ENCODE data around the gene CISD3. TPM values are rescaled to one million over a fixed set of nuclear protein-coding genes. Genes with fewer than 3 reads are reported as not detected.

Gene CISD3
- total and polyA plus RNA-seq, 2 donors (not counting 1 experiment from before 2014, with no cell fraction given), result 5.0 to 11.3 TPM

- H3K27me3 Mint-ChIP-seq, result no peaks in the 10 kb centered on the region
- no peak for DNase-seq
- 85% methylated on average over 9 of the region's 9 CpGs for WGBS (ENCODE audit: insufficient coverage)
- H3K4me3 ChIP-seq (ENCODE audit: control extremely low read depth in 1 of 5, extremely low read depth in 1 of 5, insufficient read depth in 1 of 5, low read depth in 2 of 5, low read length in 4 of 5), result no peak overlapping the region
- no peak overlapping the region for H3K9ac ChIP-seq (ENCODE audit: low read length)
- H3K79me2 ChIP-seq (ENCODE audit: control insufficient read depth, insufficient read depth, low read length), result no peaks in the 10 kb centered on the region
- no peak overlapping the region for H3K4me3 Mint-ChIP-seq
- peak overlapping the region; percentile 42 for H3K27ac Mint-ChIP-seq
- no peaks in the 10 kb centered on the region for H3K27me3 ChIP-seq (replicated peaks in 1 of 4; ENCODE audit: control extremely low read depth in 1 of 4, control insufficient read depth in 3 of 4, insufficient read depth in 4 of 4, low read length in 3 of 4)
- no peaks in the 10 kb centered on the region for H3K36me3 ChIP-seq (replicated peaks in 1 of 2; ENCODE audit: control extremely low read depth in 1 of 2, control insufficient read depth in 1 of 2, extremely low read depth in 1 of 2, insufficient read depth in 2 of 2, low read length in 1 of 2)
- H3K4me2 ChIP-seq (replicated peaks; ENCODE audit: low read depth, low read length, poor library complexity, severe bottlenecking), result no peak overlapping the region
- peaks cover 7% of the 10 kb centered on the region for H4K20me1 ChIP-seq (ENCODE audit: control insufficient read depth, insufficient read depth, low read length, poor library complexity, severe bottlenecking)
- peaks cover 45% of the 10 kb centered on the region for H3K4me1 Mint-ChIP-seq
- intact Hi-C loops (cut with micrococcal nuclease), result no loop called here
- ChIA-PET POLR2A (no interaction called here), CTCF (interaction anchor here (1.6 to 6.4 kb wide), 7 partner anchors 11 to 175 kb away, joined by 4 to 172 read pairs (median 34); partner anchors contain the start of genes EPOP and PSMB3)
- TF ChIP-seq CTCF (IDR thresholded peaks at IDR 0.05), result no peak
- no peak for TF ChIP-seq EZH2 (IDR thresholded peaks at IDR 0.05; ENCODE audit: borderline replicate concordance, insufficient read depth, low read depth, low read length, poor library complexity, severe bottlenecking)
- peaks cover 18 to 40% of the 10 kb centered on the region in 2 donors for H3K4me1 ChIP-seq (ENCODE audit: control insufficient read depth in 2 of 2, insufficient read depth in 2 of 2, low read length in 2 of 2)
- peaks cover 0 to 7% (median 0%) of the 10 kb centered on the region in 3 donors for H3K9me3 ChIP-seq (ENCODE audit: control extremely low read depth in 1 of 3, control insufficient read depth in 2 of 3, insufficient read depth in 1 of 3, low read length in 2 of 3)
- no peak overlapping the region for H2AFZ ChIP-seq (ENCODE audit: insufficient read depth, low read depth, low read length, poor library complexity, severe bottlenecking)
- H3K27ac ChIP-seq (ENCODE audit: low read length in 2 of 2), result no peak overlapping the region
- H3K9me3 Mint-ChIP-seq (ENCODE audit: insufficient read depth), result no peaks in the 10 kb centered on the region
- no peak for ATAC-seq (ENCODE audit: low read depth)
Measured at GRCh38 chr17:38733282-38733981, 3.3 kb downstream of the CISD3 start.
